NCI-H345 treated with DMSO at 0.1 percent for 48 hours (cell line): Measurements from ENCODE around the gene SMPD2.

ENCODE experiments used
- DNase-seq: peaks from one replicate; lab custom pipeline; 2025; ENCODE audit not compliant: unreplicated experiment; lab: John Stamatoyannopoulos, UW

Gene SMPD2

GRCh38 chr6:109446541-109446940, 6.0 kb downstream of the SMPD2 start:
- no peak for DNase-seq

DNA sequence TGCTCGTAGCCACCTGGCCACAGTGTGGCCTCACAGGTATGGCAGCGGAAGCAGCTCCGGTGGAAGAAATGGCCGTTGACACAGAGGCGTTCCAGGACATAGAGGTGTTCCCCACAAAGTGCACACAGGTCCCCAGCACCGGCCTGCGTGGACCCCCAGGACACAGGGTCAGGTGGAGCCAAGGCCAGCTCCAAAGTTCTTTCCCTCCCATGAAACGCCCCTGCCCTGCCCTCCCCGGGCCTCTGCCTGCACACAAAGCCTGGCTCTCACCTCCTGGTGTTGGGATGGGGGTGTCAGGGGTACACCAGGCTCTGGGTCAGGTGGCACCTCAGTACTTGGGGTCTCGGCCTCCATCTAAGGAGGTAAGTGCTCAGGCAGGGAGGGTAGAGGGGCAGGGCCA, 6.6 kb downstream of the SMPD2 start:
- DNase-seq: no peak

DNA sequence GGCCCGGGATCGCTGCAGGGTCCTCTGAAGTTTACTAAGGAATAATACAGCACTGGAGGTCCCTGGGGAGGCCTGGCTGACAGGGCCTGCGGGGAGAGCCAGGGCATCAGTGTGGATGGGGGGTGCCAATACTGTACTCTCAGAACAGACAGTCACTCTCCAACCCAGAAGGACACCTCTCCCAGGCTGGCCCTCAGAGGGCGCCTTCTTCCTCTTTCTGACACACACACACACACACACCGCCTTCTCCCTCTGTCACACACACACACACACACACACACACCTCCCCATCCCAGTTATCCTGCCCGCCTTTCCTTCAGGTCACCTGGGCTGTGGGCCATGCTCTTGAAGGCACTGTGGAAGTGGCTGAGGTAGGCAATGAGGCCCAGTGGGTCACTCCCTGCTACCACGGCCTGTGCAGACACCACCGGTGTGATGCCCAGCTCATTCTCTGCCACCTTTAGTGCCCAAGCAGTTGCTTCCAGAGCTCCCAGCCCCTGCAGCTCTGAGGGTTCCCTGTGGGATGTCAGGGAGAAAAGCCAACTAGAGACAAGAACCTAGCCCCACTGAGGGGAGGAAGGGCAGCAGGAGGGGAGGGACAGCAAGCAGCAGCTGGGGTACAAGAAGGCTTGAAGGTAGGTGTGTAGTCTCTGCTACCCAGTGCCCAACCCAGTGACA, 7.5 kb downstream of the SMPD2 start:
- no peak for DNase-seq

GRCh38 chr6:109448615-109449014, 8.1 kb downstream of the SMPD2 start:
- no peak for DNase-seq

- DNase-seq: no peak
Measured at GRCh38 chr6:109449064-109449794, 8.7 kb downstream of the SMPD2 start.

- no peak for DNase-seq
Measured at GRCh38 chr6:109449795-109450673, 9.5 kb downstream of the SMPD2 start.

- no peak for DNase-seq
Measured at GRCh38 chr6:109450801-109451200, 10.3 kb downstream of the SMPD2 start.

DNA sequence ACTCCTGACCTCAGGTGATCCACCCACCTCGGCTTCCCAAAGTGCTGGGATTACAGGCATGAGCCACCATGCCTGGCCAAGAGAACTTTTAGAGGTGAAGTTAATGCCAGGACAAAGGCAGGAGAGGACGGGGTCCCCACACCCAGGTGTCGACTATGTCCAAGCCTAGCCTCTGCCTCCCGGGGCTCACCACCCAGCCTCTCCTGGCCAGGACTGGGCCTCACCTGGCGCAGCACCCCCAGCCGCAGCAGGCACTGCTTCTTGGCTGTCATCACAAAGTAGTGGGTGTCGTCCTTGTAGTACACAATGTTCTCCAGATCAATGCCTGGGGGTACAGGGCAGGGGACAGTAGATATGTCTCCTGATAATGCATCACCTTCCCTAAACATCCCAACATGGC, 10.9 kb downstream of the SMPD2 start:
- DNase-seq: no peak

- no peak for DNase-seq
Measured at GRCh38 chr6:109452181-109452580, 11.7 kb downstream of the SMPD2 start.

GRCh38 chr6:109453156-109453555, 12.6 kb downstream of the SMPD2 start:
- DNase-seq: no peak

GRCh38 chr6:109453594-109454495, 13.3 kb downstream of the SMPD2 start:
- DNase-seq: peak; percentile 81

- no peak for DNase-seq
Measured at GRCh38 chr6:109454496-109455436, 14.2 kb downstream of the SMPD2 start.

DNA sequence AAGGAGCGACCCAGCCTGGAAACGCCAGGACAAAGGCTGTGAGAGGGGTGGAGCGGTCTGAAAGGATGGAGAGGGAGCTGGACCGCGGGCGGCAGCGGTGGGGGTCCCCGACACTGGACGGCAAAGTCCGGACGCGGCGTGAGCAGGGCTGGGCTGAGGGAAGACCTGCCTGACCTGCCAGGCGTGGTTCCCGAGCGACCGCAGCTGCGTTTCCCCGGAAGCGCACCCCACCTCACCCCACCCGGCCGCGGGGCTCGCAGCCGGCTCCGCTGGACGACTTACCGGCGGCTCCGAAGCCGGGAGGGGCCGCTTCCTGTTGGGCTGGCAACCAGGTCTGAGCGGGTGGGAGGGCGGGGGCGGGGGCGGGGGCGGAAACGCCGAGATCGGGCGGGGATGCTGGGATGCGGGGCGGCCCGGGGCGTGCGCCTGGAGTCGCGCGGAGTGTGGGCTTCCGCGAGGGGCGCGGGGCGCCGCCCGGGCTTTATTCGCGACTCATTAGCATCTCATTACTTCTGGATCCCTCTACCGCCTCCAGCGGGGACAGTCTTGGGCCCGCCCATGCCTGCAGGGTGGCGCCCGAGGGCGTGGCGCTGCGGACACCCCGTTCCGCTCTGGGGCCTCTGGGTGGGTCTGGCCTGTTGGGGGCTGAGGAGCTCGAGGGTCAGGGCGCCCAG, 15.1 kb downstream of the SMPD2 start, which contains the start of gene MICAL1:
TSS of gene MICAL1 (minus strand) at position 336 of the 674 bp plus-strand sequence. CDS start 1,576 bp downstream, outside the sequence.
- peak; percentile 29 for DNase-seq

- DNase-seq: no peak
Measured at GRCh38 chr6:109456111-109456583, 15.6 kb downstream of the SMPD2 start.

- DNase-seq: no peak
Measured at GRCh38 chr6:109456710-109457561, 16.4 kb downstream of the SMPD2 start.

DNA sequence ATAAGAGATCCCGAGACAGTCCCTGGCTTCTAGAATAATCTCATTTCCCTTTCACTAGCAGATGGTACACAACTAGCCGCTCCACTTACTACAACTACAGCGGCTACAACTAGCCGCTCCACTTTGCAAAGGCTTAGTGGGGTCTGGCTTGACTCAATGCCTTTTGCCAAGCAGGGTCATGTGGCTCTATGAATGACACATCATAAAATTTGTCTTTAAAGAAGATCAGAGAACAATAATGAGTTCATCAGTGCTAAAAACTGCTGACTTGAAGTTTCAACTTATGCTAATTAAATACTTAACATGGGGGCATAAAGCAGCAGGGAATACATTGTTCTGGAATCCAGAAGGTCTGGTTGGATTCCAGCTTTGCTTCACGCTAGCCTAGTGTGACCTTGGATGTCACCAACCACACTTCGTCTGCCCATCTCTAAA, 17.1 kb downstream of the SMPD2 start:
- DNase-seq: no peak

- peak; percentile 52 for DNase-seq
Measured at GRCh38 chr6:109458774-109459531, 18.4 kb downstream of the SMPD2 start.
